CD14-positive monocyte (primary cell): ENCODE data around the gene NUTM2B. TPM values are rescaled to one million over a fixed set of nuclear protein-coding genes. Genes with fewer than 3 reads are reported as not detected.
A peak's percentile ranks its signal among the peaks of the same experiment; 100 is the strongest.
"Not testable (repeated sequence)": the region's sequence is repeated elsewhere in the genome, so short reads cannot be mapped to it uniquely, and the experiment has no call there.

Experiments used
- DNase-seq, 3 donors: peaks; one replicate each; pipeline ENCODE4 v3.0.0-alpha.2; 2011 to 2022
- H2AFZ ChIP-seq: 2 replicates; pipeline ENCODE4 v1.6.0; 2012; ENCODE audit warnings: mild to moderate bottlenecking, low read depth, low read length, inconsistent platforms; ENCODE audit not compliant: insufficient read depth, poor library complexity, severe bottlenecking
- H3K27ac ChIP-seq, 2 donors: 1 replicate in 1 of 2; 2 replicates in 1 of 2; pipeline ENCODE4 v1.5.1; 2012 to 2013; ENCODE audit warnings: low read length in 2 of 2, control low read depth in 1 of 2, inconsistent platforms in 1 of 2, low read depth in 1 of 2, mild to moderate bottlenecking in 1 of 2
- H3K27me3 ChIP-seq, 2 donors: one replicate each; pipeline versions ENCODE4 v1.6.0 to v1.6.1; 2011 to 2013; ENCODE audit warnings: low read length in 2 of 2; ENCODE audit not compliant: control insufficient read depth in 2 of 2, insufficient read depth in 2 of 2
- H3K36me3 ChIP-seq, 2 donors: replicated peaks in 1 of 2; 1 replicate in 1 of 2; 2 replicates in 1 of 2; pipeline versions ENCODE4 v1.5.1 to v1.6.1; 2012 to 2013; ENCODE audit warnings: low read length in 2 of 2, control low read depth in 1 of 2, inconsistent platforms in 1 of 2, mild to moderate bottlenecking in 1 of 2; ENCODE audit not compliant: insufficient read depth in 2 of 2, control insufficient read depth in 1 of 2
- H3K4me1 ChIP-seq, 2 donors: 1 replicate in 1 of 2; 2 replicates in 1 of 2; pipeline versions ENCODE4 v1.5.1 to v1.6.1; 2012 to 2013; ENCODE audit warnings: low read length in 2 of 2, control low read depth in 1 of 2, inconsistent platforms in 1 of 2, mild to moderate bottlenecking in 1 of 2, moderate library complexity in 1 of 2; ENCODE audit not compliant: insufficient read depth in 2 of 2, control insufficient read depth in 1 of 2
- H3K4me2 ChIP-seq: replicated peaks from 2 replicates; pipeline ENCODE3; 2012; ENCODE audit warnings: low read length, moderate library complexity, mild to moderate bottlenecking; ENCODE audit not compliant: poor library complexity, severe bottlenecking; ENCODE audit errors: extremely low read depth
- H3K4me3 ChIP-seq, 3 experiments: fragments of 200-600 bp in 1 of 3; sonication (generic) in 1 of 3; replicated peaks in 1 of 3; 1 replicate in 2 of 3; 2 replicates in 1 of 3; pipeline ENCODE4 v1.5.1; 2011 to 2013; ENCODE audit warnings: low read length in 3 of 3, mild to moderate bottlenecking in 3 of 3, control low read depth in 2 of 3, low read depth in 2 of 3, inconsistent platforms in 1 of 3, moderate library complexity in 1 of 3
- H3K79me2 ChIP-seq: 2 replicates; pipeline ENCODE4 v1.6.0; 2012; ENCODE audit warnings: mild to moderate bottlenecking, control low read depth, inconsistent platforms, low read length, moderate library complexity; ENCODE audit not compliant: insufficient read depth
- H3K9ac ChIP-seq: 2 replicates; pipeline ENCODE4 v1.6.0; 2017; ENCODE audit warnings: low read length, mild to moderate bottlenecking; ENCODE audit not compliant: insufficient read depth, poor library complexity, severe bottlenecking
- H3K9me3 ChIP-seq, 2 donors: replicated peaks in 1 of 2; 1 replicate in 1 of 2; 2 replicates in 1 of 2; pipeline versions ENCODE4 v1.5.1 to v1.6.1; 2012 to 2013; ENCODE audit warnings: low read length in 2 of 2, control low read depth in 1 of 2; ENCODE audit not compliant: control insufficient read depth in 1 of 2, insufficient read depth in 1 of 2
- H4K20me1 ChIP-seq: 2 replicates; pipeline ENCODE4 v1.6.0; 2012; ENCODE audit warnings: mild to moderate bottlenecking, low read length, control low read depth, moderate library complexity; ENCODE audit not compliant: insufficient read depth
- H3K27ac Mint-ChIP-seq, 7 donors: one replicate each; pipeline ENCODE4 v1.8.0; 2020; ENCODE audit warnings: mild to moderate bottlenecking in 7 of 7, mixed read lengths in 7 of 7, moderate library complexity in 6 of 7, inconsistent platforms in 2 of 7
- H3K27me3 Mint-ChIP-seq, 3 donors: one replicate each; pipeline ENCODE4 v1.8.0; 2021 to 2022; ENCODE audit warnings: low read depth in 3 of 3, mild to moderate bottlenecking in 3 of 3, mixed read lengths in 3 of 3, moderate library complexity in 3 of 3, inconsistent platforms in 1 of 3
- H3K36me3 Mint-ChIP-seq, 2 donors: one replicate each; pipeline ENCODE4 v1.8.0; 2020; ENCODE audit warnings: mixed read lengths in 2 of 2, inconsistent platforms in 1 of 2, mild to moderate bottlenecking in 1 of 2
- H3K4me1 Mint-ChIP-seq: one replicate; pipeline ENCODE4 v1.8.0; 2020; ENCODE audit warnings: mild to moderate bottlenecking, mixed read lengths
- H3K4me3 Mint-ChIP-seq, 2 donors: one replicate each; pipeline ENCODE4 v1.8.0; 2020; ENCODE audit warnings: mild to moderate bottlenecking in 2 of 2, mixed read lengths in 2 of 2, moderate library complexity in 1 of 2
- H3K9me3 Mint-ChIP-seq, 7 donors: one replicate each; pipeline ENCODE4 v1.8.0; 2020 to 2022; ENCODE audit warnings: mixed read lengths in 7 of 7, mild to moderate bottlenecking in 6 of 7, moderate library complexity in 6 of 7, inconsistent platforms in 2 of 7
- WGBS: methylation state at CpG from one replicate; pipeline ENCODE4 v1.1.5; 2013; ENCODE audit warnings: missing lambda C conversion rate; ENCODE audit not compliant: insufficient coverage; 5-methylcytosine and 5-hydroxymethylcytosine counted together
- intact Hi-C, 2 donors: fragments of 100-400 bp; cut with micrococcal nuclease; formaldehyde crosslinking; loops; one replicate each; pipeline versions ENCODE4 v1.15.0 to v1.15.1; 2023
- polyA plus RNA-seq, 3 donors: library from polyadenylated mRNA; depleted of rRNA in 1 of 3; unstranded in 2 of 3; stranded (reverse) in 1 of 3; fragments of 300-500 nt in 2 of 3; fragments of >200 nt in 1 of 3; fragmentation: Illumina TruSeq in 2 of 3; gene quantifications; 1 replicate in 2 of 3; 2 replicates in 1 of 3; pipeline ENCODE4 v1.2.3, GENCODE V29; 2012 to 2021

The NUTM2B gene
- polyA plus RNA-seq, 3 donors = 0.53 TPM; not detected in 2

- WGBS = 100% methylated on average over 1 of the region's 2 CpGs
- intact Hi-C loops = not testable (repeated sequence)
Observed at GRCh38 chr10:79674878-79675277, 28.1 kb upstream of the NUTM2B start.

GRCh38 chr10:79683026-79683883, 19.8 kb upstream of the NUTM2B start:
- H3K27ac Mint-ChIP-seq = peak overlapping the region in 1 of 7 donors; percentile 30
- DNase-seq, H3K27me3 ChIP-seq, H3K4me1 ChIP-seq, H2AFZ ChIP-seq, H3K27ac ChIP-seq, H3K4me3 Mint-ChIP-seq, H3K27me3 Mint-ChIP-seq, H3K36me3 ChIP-seq, H3K4me2 ChIP-seq, H3K79me2 ChIP-seq, H4K20me1 ChIP-seq, H3K4me1 Mint-ChIP-seq, H3K4me3 ChIP-seq, intact Hi-C loops, H3K9ac ChIP-seq, H3K9me3 Mint-ChIP-seq, H3K9me3 ChIP-seq: not testable (repeated sequence)
- WGBS = 96% methylated on average over 17 of the region's 20 CpGs
- H3K36me3 Mint-ChIP-seq = peaks cover 19 to 29% of the 10 kb centered on the region in 2 donors

More at GRCh38 chr10:79674878-79675277, 28.1 kb upstream of the NUTM2B start:
- not testable (repeated sequence) for H3K4me3 ChIP-seq, H3K9me3 Mint-ChIP-seq, H3K4me2 ChIP-seq, H3K4me1 Mint-ChIP-seq, H3K9me3 ChIP-seq, H4K20me1 ChIP-seq, H3K36me3 ChIP-seq, H3K27me3 ChIP-seq, H3K36me3 Mint-ChIP-seq, H3K4me3 Mint-ChIP-seq, DNase-seq, H2AFZ ChIP-seq, H3K27me3 Mint-ChIP-seq, H3K79me2 ChIP-seq, H3K27ac Mint-ChIP-seq, H3K9ac ChIP-seq, H3K27ac ChIP-seq, H3K4me1 ChIP-seq

- H3K27me3 ChIP-seq, H3K4me1 ChIP-seq, H3K27me3 Mint-ChIP-seq, H3K9me3 Mint-ChIP-seq, H2AFZ ChIP-seq, H3K4me3 ChIP-seq, H3K9me3 ChIP-seq, H3K4me3 Mint-ChIP-seq, intact Hi-C loops, DNase-seq, H3K27ac Mint-ChIP-seq, H3K4me1 Mint-ChIP-seq, H3K79me2 ChIP-seq, H4K20me1 ChIP-seq, H3K36me3 ChIP-seq, H3K9ac ChIP-seq, H3K27ac ChIP-seq, H3K4me2 ChIP-seq: not testable (repeated sequence)
- peaks cover 19 to 29% of the 10 kb centered on the region in 2 donors for H3K36me3 Mint-ChIP-seq
- WGBS = 95% methylated on average over 40 of the region's 41 CpGs
Observed at GRCh38 chr10:79683884-79684720, 18.9 kb upstream of the NUTM2B start.

GRCh38 chr10:79685044-79685685, 17.9 kb upstream of the NUTM2B start:
- H3K27ac ChIP-seq, H3K9me3 Mint-ChIP-seq, H4K20me1 ChIP-seq, intact Hi-C loops, H3K4me1 ChIP-seq, H3K4me2 ChIP-seq, H3K4me3 ChIP-seq, H3K27me3 Mint-ChIP-seq, H3K4me3 Mint-ChIP-seq, H3K79me2 ChIP-seq, H3K36me3 ChIP-seq, H3K9ac ChIP-seq, H3K27ac Mint-ChIP-seq, H3K9me3 ChIP-seq, H3K4me1 Mint-ChIP-seq, H2AFZ ChIP-seq, H3K27me3 ChIP-seq: not testable (repeated sequence)
- 94% methylated on average over 18 of the region's 21 CpGs for WGBS
- DNase-seq = peak in 1 of 3 donors; percentile 25
- peaks cover 19 to 29% of the 10 kb centered on the region in 2 donors for H3K36me3 Mint-ChIP-seq
